GM10847 (cell line): Measurements from ENCODE around the gene NSUN2.

Experiments used
- POLR2A ChIP-seq: IDR thresholded peaks from 2 replicates; pipeline ENCODE4 v1.6.1; 2011; ENCODE audit not compliant: insufficient read length; ENCODE audit errors: extremely low read depth

NSUN2 gene

DNA sequence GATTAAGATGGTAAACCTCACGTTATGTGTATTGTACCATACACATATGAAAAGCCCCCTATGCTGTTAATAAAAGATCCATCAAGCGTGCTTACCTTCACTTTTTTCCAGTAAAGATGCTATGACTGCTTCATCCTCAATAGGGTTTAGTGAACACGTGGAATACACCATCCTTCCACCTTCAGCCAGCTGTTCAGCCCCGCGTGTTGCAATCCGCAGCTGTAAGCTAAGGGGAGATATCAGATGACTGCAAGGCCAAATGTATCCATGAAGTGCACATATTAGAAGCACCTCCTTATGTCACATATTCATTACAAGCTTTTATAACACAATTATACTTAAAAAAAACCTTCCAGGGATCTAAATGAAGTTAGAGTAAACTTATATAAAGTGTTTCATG is 16.2 kb downstream of the NSUN2 start:
- TF ChIP-seq POLR2A: no peak

- TF ChIP-seq POLR2A: no peak
These were observed 17.6 kb downstream of the NSUN2 start for GRCh38 chr5:6615034-6615815.

DNA sequence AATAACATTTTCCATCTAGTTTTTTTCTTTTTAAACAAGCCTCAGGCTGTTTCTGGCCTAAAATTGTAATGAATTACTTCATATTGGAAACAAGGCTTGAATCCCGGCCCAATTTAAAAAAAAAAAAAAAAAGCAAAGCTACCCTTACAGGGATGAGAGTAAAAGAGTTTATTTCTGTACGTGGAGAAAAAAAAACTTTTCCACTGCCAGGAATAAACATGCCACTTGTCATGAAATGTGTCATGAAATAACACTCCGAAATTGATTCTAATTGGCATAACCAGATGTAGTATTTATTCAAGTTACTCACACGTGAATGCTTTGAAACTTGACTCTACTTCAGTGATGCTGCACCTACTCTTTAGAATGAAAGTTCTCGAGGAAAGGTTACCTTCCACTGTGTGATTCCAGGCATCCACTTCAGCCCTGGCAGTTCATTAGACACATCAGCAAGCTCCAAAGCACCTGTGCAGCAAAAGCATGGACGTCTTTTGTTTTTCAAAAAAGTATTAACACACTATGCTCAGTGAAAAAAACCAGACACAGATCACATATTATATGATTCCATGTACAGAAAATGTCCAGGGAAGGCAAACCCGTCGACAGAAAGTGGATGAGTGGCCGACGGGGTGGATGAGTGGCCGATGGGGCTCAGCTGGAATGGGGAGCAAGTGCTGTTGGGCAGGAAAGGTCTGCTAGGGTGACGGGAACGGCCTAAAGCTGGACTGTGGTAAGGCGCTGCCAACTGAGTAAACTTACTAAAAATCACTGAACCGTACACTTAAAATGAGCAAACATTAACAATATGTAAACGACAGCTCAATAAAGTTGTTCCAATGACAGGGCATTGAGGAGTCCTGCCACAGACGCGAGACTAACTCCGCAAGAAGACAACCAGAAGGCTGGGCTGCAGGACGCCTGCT is 21.2 kb downstream of the NSUN2 start:
- TF ChIP-seq POLR2A: no peak

GRCh38 chr5:6608016-6608415 is 24.8 kb downstream of the NSUN2 start:
- no peak for TF ChIP-seq POLR2A

- TF ChIP-seq POLR2A: no peak
These were observed 25.3 kb downstream of the NSUN2 start for GRCh38 chr5:6607559-6607936.

DNA sequence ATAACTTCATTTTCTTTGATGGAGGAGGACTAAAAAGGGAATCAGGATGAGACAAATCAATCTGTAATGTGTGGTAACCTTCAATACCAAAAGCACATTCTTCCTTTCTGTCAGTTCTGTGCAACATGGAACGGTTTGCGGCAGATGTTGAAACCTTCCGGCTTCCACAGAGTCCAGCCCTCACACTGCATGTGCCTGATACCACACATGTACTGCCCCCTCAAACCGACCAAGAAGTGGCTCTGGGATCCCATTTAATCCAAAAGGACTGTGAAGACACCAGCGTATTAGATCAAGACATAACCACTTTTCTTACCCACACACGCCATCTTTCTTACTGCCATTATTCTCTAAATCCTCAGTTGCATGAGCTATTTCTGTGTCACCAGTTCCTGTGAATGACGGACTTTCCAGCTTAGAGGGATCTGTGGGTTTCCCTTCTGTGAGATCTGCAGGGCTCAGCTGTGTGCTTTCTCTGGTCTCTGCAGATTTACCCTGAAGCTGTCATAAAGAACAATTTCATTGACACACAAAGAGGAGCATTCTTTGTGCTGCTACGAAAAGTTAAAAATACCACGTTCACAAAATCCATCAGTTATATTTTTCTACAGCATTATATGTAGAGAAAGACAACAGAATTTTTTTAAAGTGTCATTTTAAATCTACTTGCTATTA is 25.8 kb downstream of the NSUN2 start:
- no peak for TF ChIP-seq POLR2A

- TF ChIP-seq POLR2A: no peak
These were observed 27.9 kb downstream of the NSUN2 start for GRCh38 chr5:6604946-6605345.

DNA sequence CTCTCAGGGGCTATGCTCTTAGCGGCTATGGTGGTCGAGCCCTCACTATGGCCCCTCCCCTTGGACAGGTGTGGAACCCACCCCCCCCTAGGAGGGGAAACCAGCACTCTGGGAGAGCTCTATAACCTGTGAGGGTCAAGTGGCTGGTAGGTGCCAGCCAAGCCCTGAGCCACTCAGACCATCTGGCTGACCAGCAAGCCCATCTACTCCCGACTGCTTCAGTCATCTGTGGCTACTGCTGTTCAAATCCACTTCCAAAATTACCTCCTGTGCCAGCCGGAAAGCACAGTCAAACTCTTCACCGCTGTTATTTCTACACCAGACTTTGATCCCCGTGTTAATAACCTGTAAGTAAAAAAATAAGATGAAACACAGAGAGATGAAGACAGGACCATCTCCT is 28.5 kb downstream of the NSUN2 start:
- TF ChIP-seq POLR2A: no peak

DNA sequence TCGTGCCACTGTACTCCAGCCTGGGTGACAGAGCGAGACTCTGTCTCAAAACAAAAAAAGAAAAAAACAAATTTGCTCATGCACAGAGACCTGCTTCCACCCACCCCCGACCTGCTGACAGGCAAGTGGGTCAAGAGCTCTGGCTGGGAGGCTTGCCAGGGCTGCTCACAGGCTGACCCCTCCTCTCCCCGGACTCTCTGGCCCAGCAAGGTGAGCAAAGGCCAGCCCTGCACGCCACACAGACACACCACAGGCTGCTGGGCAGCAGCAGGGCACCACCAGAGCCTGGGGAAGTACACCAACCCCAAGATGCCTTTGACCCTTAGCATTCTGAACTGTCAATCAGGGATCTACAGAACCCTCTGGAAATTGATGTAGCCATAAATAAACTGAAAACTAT is 29.2 kb downstream of the NSUN2 start:
- TF ChIP-seq POLR2A: no peak

DNA sequence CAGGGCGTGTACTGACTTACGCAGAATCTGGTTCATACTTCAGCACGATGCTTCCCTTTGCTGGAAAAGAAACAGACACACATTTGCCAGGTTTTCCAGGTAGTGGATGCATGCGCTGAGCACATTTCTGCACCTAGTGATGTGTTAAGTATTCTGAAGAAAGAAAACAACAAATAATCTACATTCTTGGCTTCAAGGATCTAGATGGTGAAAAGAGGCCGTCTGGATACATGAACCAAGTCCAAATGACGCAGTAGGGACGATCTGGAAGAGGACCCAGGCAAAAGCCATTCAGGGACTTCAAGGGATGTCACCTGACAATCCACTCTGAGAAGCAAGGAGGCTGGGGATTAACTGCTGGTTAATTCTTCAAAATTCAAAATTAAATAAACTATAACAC is 30.4 kb downstream of the NSUN2 start:
- no peak for TF ChIP-seq POLR2A

DNA sequence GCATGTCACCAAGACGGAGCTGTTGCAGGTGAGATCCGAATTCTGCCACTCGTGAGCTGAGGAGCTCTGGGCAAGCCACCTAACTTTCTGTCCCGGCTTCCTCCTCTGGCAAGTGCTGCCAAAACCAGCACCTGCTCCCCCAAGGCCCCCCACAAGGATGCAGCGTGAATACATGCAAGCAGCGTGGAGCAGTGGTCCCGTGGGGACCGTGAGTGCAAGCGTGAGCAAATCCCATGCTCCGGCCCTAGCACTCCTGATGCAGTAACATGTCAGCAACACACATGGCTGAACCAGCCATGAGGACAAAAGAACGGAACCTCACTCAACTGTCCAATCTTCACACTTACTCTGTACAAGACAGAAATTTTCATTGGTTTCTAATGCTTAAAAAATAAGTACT is 31.0 kb downstream of the NSUN2 start:
- TF ChIP-seq POLR2A: no peak

DNA sequence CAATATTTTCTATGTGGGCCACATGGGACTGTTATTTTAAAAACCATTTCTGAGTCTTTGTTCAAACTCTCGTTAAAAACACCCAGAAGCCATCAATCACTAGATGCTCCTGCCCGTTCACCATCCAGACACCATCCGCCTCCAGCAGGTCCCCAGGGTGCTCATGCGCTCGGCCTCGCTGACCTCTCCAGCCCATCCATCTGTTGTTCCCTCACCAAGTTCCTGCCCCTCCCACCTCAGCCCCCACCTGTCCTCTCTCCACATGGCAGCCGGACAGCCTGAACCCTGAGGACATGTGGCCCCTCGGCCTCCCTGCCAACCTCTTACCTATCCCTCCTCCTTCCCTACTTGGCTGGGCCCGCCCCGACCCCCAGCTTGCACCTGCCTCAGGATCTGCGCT is 31.6 kb downstream of the NSUN2 start:
- TF ChIP-seq POLR2A: no peak

GRCh38 chr5:6599739-6600138 is 33.1 kb downstream of the NSUN2 start:
- TF ChIP-seq POLR2A: no peak

GRCh38 chr5:6598351-6598900 is 34.4 kb downstream of the NSUN2 start:
- TF ChIP-seq POLR2A: no peak

DNA sequence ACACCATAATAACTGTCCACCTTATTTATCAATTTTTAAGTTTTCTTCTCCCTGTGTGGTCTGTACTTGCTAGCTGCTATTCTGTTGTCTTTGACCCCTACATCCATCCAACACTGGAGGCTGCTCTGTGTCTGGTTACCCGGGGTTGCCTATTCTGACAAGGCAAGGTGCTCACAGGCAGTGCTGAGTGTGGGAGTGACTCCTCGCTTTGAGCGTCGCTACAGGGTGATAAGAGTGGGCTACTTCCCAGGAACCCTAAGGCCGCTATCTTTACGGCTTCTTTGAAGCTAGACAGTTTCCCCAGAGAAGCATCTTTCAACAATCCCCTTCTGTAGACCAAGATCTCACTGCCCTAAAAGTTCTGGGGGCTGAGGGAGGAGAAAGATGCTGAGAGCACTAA is 35.3 kb downstream of the NSUN2 start:
- TF ChIP-seq POLR2A: no peak
